Effector CD8-positive, alpha-beta T cell (primary cell): ENCODE data around the gene PLLP.
A peak's percentile ranks its signal among the peaks of the same experiment; 100 is the strongest.
"Not testable (repeated sequence)": the region's sequence is repeated elsewhere in the genome, so short reads cannot be mapped to it uniquely, and the experiment has no call there.

Source experiments
- DNase-seq: peaks from one replicate; lab custom pipeline; 2025; lab: John Stamatoyannopoulos, UW

The PLLP gene

GRCh38 chr16:57303021-57303909 is 18.8 kb upstream of the PLLP start:
- DNase-seq = no peak

DNA sequence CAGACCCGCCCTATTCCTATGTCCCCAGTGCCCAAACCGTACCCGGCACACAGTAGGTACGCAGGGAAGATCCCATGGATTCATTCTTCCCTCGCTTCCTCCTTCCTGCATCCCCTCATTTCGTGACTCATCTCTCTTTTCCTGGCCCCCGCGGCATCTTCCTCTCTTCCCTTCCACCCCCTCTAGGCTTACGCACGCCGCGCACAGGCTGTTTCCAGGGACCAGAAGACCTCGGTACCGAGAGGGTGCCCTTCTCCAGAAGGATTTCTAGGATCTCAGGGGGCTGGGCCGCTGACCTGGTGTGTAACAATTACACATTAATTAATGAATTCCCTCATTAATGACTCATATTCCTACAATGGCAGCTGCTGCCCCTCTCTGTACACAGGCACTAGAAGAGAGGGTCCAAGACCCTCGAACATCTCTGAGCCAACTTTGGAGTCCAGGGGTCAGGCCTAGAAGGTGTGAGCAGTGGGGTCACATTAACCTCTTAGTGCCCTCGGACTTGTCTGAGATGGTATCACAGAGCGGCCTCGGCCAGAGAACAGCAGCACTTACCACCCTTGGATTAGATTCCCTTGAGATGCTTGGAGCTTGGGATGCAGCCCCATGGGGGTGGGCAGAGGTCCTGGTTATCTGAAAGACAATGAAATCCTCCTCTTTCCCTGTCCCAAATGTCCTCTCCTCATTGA is 16.8 kb upstream of the PLLP start:
- no peak for DNase-seq

DNA sequence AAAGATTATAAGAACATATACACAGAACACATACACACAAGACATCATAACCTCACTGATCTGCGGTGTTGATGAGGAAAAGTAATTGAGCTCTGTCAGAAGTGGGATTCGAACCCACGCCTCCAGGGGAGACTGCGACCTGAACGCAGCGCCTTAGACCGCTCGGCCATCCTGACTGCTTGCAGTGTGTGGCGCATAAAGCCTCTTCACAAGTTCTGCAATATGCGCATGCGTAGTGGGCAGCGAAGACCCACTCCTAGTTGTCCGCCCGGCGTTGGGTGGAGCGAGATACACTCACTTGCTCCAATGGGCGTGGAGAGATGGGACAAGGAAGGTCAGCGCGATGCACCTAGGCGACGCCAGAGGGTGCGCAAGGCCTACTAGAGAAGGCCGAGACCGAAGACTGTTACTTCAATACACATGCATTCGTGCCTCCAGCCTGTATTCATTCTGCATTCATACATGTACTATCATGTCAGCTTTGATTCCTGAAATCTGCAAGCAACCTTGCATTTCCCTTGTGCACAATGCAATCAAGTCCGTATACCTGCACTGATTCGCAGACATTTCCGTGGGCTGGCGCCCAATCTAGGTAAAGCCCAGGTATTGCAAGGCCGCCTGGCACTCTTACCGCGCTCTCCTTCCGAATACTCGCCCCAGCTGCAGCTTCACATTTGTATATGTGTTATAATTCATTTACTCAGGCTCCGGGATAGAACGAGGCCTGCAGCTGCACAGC is 16.1 kb upstream of the PLLP start:
- DNase-seq = peak; percentile 99

- DNase-seq = peak; percentile 72
Observed at GRCh38 chr16:57299719-57300386, 15.4 kb upstream of the PLLP start.

DNA sequence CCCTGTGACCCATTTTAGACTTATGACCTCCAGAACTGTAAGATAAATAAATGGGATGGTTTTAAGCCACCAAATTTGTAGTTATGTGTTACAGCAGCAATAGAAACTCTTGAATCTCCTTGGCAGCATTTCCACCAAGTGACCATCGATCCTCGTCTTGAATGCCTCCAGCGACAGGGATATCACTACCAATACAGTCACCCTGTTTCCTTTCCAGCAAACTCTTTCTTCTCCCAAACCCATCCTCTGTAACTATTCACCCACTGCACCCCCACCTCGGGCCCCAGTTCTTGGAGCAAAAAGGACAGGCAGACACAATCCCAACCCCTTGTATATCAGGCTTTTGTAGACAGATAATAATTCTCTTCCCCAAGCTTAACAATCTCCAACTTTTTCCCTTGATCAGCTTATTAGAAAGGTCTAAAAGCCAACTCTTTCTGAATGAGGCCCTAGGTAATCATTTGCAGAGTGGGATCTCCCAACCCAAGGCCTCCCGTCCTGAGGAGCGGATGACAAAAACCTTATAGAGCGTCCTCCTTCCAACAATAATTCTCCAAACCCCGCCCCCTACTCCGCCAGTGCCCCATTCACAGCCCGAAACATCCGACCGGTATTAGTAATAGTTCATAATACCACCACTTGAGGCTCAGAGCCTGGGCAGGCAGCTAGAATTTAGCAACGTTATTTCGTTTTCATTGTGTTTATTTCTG is 14.7 kb upstream of the PLLP start:
- no peak for DNase-seq

GRCh38 chr16:57297856-57298255 is 13.4 kb upstream of the PLLP start:
- DNase-seq = peak; percentile 10

DNA sequence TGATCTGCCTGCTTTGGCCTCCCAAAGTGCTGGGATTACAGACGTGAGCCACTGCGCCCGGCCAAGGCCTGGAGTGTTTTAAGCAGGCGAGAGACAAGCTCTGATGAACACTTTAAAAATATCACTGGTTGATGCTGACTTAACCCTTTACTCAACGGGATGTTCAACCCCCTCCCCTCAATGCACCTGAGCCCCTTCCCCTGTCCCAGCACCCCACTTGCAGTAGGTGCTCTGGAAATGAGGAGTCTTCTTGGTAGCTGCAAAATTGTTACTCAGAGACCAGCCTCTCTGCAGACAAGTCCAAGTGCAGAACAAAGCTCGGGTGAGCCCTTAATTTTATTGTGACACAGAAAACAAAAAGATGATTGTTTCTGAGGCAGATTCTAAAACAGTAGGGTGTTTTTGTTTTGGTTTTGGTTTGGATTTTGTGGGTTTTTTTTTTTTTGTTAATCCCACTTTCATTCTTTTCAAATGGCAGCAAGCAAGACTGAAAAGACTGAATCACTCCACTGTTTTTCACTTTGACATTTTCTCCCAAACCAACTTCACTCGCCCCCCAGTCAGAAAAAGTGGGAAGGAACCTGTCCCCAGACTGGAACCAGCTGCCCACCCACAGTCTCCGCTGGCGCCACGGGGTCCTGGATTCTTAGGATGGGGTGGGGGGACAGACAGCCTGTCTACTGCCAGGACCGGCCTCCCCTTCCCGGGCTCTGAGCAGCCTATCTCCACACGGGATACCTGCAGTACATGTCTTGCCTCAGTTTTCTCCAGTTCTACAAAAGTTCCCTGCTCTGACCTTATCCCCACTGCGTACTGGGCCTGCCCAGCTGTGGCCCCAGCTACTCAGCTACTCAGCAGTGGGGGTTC is 5.2 kb upstream of the PLLP start:
- no peak for DNase-seq

DNA sequence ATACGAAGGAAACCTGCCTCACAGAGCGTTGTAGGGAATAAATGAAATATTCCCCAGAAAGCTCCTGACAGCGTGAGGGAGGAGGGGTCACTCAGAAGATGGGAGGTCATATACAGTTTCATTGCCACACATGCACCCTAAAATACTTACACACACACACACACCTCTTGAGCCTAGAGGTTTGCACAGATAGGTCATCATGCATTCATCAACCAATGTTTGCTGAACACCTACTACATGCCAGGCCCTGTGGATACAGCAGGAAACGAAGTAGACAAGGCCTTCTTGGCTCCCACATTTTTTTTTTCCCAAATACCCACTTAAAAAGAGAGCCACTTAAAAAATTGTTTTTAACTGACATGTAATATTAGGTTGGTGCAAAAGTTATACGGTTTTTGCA is 907 bp upstream of the PLLP start:
- DNase-seq = no peak

GRCh38 chr16:57284952-57285363 is 486 bp upstream of the PLLP start:
- DNase-seq = no peak

DNA sequence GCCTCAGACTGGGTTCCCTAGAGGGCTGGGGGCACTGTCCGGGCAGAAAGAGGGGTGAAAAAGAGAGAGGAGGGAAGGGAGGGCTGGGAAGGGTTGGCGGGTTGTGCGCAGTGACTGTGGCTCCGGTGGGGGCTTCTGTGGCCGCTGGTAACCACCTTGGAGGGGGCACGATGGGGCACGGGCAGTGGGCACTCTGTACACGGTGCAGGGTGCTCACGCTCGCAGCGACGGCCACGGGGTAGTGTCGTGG is 588 bp downstream of the PLLP start:
- DNase-seq = no peak

DNA sequence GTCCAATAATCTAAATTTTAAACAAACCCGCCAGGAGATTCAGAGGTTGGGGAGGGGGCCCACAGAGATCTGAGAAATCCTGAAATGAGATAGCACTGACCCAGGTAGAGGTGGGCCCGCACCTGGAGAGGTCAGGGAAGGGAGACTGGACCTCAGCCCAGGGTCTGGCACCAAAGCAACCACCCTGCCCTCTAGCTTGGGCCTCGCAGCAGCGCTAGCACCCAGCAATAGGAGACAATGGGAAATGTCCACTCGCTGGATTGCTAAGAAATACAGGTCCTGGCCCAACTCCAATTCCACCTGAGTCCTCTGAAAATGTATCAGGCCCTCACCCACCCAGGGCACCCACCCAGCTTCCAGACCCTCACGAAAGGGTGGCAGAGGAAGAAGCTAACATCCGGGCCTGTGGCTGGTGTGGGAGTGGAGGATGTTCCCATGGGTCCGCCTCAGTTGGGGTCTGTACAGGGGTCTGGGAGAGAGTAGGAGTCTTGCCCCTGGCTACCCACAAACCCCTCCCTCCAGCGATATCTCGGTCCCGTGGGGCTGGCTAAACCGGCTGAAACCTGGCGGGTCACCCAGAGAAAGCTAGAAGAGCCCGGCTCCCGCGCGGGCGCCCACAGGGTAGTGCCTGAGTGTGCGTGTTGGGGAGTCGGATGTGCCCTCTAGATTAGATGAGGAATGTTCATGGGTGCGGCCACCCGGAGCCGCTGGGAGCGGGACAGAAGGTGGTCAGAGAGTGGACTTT is 1.1 kb downstream of the PLLP start:
- DNase-seq = no peak

- DNase-seq = no peak
Observed at GRCh38 chr16:57282510-57283213, 1.8 kb downstream of the PLLP start.

DNA sequence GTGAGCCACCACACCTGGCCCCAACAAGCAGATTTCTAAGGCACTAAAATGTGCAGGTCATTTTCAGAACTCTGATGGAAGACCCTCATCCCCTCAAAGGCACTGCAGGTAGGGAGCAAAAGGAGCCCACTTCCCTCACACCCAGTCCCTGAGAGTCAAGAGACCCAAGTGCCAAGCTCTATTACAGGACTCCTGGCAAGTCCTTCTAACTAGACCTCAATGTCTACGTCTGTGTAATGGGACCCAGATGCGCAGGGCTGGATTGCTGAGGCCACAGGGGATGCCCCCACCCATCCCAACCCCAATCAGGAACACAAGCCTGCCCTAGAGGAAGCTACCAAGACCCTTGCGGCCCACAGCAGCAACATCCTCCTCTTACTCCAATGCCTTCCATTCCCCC is 2.7 kb downstream of the PLLP start:
- no peak for DNase-seq

- no peak for DNase-seq
Observed at GRCh38 chr16:57279780-57280638, 4.5 kb downstream of the PLLP start.

DNA sequence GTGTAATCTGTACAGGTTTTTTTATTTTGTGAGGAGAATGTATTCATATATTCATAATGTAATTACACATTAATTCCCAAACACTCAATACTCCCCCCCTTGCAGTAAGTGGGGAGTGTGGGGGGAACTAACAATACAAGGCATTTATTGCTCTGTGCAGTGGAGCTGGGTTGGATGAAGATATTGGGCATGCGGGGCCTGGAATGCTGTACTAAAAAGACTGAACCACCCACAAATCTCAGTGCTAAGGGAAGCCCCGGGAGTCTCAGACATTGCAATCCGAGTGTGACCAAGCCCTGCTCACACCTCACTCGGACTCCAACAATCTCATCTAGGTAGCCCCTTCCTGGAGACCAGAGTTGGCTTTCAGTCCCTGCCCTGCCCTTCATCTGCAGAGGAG is 6.0 kb downstream of the PLLP start:
- no peak for DNase-seq

- no peak for DNase-seq
Observed at GRCh38 chr16:57277586-57277985, 6.9 kb downstream of the PLLP start.

DNA sequence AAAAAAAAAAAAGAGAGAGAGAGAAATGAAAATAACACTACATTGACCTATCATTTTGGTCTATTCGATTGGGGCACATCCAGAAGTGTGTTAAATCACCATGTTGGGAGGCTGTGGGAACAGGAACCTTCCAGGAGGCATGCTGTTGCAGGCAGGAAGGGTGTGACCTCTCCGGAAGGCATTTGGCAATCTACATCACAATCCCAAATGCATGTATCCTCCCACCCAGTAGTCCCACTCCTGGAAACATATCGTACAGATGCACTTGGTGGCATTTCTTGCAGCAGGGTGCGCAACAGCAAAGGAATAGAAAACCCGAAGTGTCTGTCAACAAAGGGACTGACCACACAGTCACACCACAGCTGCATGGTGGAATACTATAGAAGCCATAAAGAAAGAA is 7.9 kb downstream of the PLLP start:
- no peak for DNase-seq

DNA sequence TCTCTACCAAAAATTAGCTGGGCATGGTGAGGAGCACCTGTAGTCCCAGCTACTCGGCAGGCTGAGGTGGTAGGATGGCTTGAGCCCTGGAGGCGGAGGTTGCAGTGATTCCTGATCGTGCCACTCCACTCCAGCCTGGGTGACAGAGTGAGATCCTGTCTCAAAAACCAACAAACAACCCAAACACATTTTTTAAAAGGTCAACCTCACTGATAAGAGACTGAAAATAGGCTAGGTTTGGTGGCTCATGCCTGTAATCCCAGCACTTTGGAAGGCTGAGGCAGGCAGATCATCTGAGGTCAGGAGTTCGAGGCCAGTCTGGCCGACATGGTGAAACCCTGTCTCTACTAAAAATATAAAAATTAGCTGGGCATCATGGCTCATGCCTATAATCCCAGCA is 8.5 kb downstream of the PLLP start:
- DNase-seq = not testable (repeated sequence)
